HG03097 (cell line): Measurements from ENCODE around the gene MARK1.

Source experiments
- ATAC-seq: cut with Tn5 transposase; IDR thresholded peaks from one replicate; pipeline ENCODE4 v1.9.1; 2021; ENCODE audit not compliant: unreplicated experiment, low FRiP score

MARK1 gene

GRCh38 chr1:220708244-220708643 is 180.3 kb downstream of the MARK1 start:
- ATAC-seq: no peak

GRCh38 chr1:220708936-220709801 is 181.2 kb downstream of the MARK1 start:
- no peak for ATAC-seq

GRCh38 chr1:220710333-220710732 is 182.4 kb downstream of the MARK1 start:
- ATAC-seq: no peak

- ATAC-seq: peak; percentile 80
Measured at GRCh38 chr1:220711056-220711809, 183.3 kb downstream of the MARK1 start.
